CD4-positive, alpha-beta T cell treated with Interleukin-15 for 1 hour (primary cell): ENCODE data around the gene SERPINA4.

ENCODE experiments used
- DNase-seq: peaks from one replicate; pipeline ENCODE4 v3.0.0-alpha.2; 2020

SERPINA4 gene

GRCh38 chr14:94560751-94561655 is at the start of gene SERPINA4:
Gene SERPINA4 (plus strand): TSS chr14:94561442. CDS start chr14:94563483, 2,041 bp downstream.
- no peak for DNase-seq

GRCh38 chr14:94514351-94514750 is 46.9 kb upstream of the SERPINA4 start:
- no peak for DNase-seq

- no peak for DNase-seq
Measured at GRCh38 chr14:94515426-94515825, 45.8 kb upstream of the SERPINA4 start.

GRCh38 chr14:94515856-94516255 is 45.4 kb upstream of the SERPINA4 start:
- no peak for DNase-seq

GRCh38 chr14:94517248-94517640 is 44.0 kb upstream of the SERPINA4 start:
- no peak for DNase-seq

- no peak for DNase-seq
Measured at GRCh38 chr14:94517641-94518257, 43.5 kb upstream of the SERPINA4 start.

- no peak for DNase-seq
Measured at GRCh38 chr14:94521375-94522114, 39.7 kb upstream of the SERPINA4 start.

GRCh38 chr14:94522115-94522724 is 39.0 kb upstream of the SERPINA4 start:
- no peak for DNase-seq

- no peak for DNase-seq
Measured at GRCh38 chr14:94523265-94523664, 38.0 kb upstream of the SERPINA4 start.

GRCh38 chr14:94524093-94524492 is 37.1 kb upstream of the SERPINA4 start:
- DNase-seq = no peak

- DNase-seq = no peak
Measured at GRCh38 chr14:94531187-94531586, 30.1 kb upstream of the SERPINA4 start.

GRCh38 chr14:94532447-94532846 is 28.8 kb upstream of the SERPINA4 start:
- DNase-seq = no peak

- DNase-seq = no peak
Measured at GRCh38 chr14:94535506-94535905, 25.7 kb upstream of the SERPINA4 start.

GRCh38 chr14:94536836-94537235 is 24.4 kb upstream of the SERPINA4 start:
- DNase-seq = no peak

GRCh38 chr14:94538070-94538740 is 23.0 kb upstream of the SERPINA4 start:
- DNase-seq = no peak

- no peak for DNase-seq
Measured at GRCh38 chr14:94539181-94539580, 22.1 kb upstream of the SERPINA4 start.

GRCh38 chr14:94540031-94540794 is 21.0 kb upstream of the SERPINA4 start:
- DNase-seq = no peak

- no peak for DNase-seq
Measured at GRCh38 chr14:94541234-94541975, 19.8 kb upstream of the SERPINA4 start.

- no peak for DNase-seq
Measured at GRCh38 chr14:94542111-94542810, 19.0 kb upstream of the SERPINA4 start.

- DNase-seq = no peak
Measured at GRCh38 chr14:94542811-94543440, 18.3 kb upstream of the SERPINA4 start.
